ENCODE measurements around the gene VWF.

The VWF gene

DNA sequence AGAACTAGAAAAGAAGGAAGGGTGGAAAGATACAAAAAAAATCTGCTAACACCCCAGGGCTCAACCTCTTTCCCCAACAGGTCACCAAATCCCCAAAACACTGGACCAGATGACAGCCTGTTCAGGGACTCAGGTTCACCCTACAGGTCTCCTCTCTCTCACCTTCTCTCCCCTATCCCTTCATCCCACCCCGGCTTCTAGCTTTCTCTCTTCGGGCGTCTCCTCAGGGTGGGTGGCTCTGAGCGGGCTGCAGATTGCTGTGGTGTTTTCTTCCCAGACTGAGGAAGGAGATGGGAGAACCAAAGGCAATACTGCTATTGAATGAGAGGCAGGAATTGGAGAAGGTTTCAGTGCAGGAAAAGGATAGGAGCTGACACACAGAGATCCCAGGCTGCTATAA is 218.7 kb downstream of the VWF start:
- no peak for DNase-seq

DNA sequence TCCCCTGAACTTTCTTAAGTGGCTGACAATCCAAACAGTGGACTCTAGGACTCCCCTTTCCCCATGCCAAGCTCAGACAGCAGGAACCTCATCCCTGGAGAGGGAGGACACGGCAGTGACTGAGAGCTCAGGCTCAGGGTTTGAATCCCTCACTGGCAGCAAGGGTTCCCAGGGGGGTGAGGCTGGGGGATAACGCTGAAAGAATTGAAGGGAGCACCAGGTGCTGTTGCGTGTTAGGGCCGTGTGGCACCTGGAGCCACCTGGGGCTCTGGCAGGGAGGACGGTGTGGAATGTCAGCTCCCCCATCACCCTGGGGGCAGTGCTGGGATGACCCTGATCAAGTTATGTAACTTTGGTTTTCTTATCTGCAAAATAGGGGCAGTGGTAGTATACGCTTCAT is 219.5 kb downstream of the VWF start:
- DNase-seq: no peak

DNA sequence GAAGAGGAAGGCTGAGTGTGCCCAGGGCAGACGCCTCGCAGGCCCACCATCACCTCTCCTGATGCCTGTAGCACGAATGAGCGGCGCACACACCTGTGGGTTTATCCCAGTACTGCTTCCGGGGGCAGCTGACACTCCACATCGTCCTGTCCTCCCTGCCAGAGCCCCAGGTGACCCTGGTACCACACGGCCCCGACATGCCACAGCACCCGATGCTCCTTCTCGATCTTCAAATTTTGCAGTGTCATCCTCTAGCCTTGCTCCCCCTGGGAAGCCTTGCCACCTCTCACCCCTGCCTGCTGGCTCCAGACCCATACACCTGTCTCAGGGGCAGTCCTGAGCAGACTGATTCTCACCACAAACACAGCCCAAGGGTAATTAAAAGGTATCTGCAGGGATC is 220.0 kb downstream of the VWF start:
- no peak for DNase-seq

DNA sequence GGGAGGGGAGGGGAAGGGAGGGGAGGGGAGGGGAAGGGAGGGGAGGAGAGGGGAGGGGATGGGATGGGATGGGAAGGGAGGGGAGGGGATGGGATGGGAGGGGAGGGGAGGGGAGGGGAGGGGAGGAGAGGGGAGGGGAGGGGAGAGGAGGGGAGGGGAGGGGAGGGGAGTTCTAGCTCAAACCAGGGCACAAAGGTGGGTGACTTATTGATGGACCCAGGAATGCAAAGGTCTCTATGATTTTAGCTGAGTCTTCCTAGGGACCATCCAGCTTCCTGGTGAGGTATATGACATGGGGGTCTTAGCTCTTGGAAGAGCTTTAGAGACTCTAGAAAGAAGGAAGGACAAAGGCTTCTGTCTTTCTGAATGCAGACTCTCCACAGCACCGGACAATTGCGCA is 221.7 kb downstream of the VWF start:
- DNase-seq: no peak

DNA sequence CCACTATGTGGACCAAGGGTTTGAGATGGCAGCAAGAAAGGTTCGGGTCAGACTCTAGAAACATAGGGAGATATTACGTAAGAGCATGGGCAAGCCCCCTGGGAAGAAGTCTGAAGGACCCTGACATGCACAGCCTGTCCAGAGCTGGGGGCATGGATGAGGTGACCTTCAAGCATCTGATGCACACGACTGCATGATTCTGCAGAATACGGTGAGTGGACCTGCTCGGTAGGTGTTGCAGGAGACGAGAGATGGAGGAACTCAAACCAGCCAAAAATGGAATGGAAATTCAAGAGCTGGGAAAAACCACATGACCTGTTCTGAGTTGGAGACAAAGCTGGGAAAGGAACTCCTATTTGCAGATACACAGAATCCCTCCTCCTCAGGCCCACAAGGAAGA is 223.1 kb downstream of the VWF start:
- no peak for DNase-seq

DNA sequence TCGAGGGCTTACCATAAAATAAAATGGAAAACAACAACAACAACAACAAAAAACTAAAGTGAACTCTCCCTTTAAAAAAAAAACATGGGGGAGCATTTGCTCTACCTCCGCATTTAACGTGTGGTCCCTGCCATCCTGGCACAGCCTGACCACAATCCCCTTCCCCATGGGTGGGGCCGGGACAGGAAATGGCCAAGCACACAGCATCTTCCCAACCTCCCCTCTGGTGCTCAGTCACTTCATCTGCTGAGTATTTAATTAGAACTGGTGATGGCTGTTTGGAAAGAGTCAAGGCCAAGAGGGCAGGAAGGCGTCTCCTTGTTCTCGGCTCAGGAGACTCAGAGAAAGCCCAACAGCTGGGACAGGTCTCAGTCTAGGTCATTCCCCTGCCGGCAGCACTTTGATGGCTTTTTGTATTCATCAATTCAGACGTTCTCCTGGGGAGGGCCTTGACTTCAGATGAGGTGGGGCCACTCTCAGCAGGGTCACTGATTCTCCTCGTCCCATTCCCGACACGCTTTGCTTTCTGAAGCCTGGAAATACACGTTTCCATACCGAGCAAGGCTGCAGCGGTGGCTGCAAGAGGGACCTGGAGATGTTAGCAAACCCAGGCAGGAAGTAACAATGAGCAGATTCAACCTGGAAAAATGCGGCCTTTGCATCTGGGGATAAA is 223.8 kb downstream of the VWF start:
- DNase-seq: no peak

DNA sequence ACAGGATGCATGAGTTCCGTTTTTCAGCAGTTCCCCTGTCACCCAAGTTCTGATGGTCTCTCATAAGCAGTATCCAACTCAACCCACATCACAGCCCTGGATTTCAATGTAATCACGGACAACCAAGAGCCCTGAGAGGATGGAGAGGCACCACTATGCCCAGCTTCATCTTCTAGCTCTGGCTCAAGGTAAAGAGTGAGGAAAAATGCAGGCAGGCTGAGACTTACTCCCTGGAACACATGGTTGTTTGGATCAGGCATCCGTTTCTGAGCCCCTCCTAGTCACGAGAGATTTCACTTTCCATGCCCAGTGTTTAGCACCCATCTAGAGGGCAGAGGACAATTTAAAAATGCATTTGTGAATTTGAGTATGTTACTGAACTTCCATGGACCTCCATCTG is 224.4 kb downstream of the VWF start:
- no peak for DNase-seq

DNA sequence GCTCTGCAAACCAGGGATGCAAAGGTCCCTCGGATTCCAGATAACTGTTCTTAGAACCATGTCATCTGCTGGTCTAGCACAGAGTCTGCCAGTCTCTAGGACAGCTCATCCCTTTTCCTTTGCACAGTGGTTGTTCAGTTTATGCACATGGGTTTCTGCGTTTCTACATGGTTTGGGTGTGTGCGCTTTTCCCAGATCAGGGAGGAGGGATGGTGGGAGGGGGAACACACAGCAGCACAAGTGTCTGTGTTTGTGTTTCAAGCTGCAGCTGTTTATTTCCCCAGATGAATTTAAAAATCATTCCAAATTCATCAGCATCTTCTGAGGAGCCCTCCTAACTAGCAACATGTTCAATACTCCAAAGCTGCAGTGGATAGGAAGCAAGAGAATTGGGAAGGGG is 224.8 kb downstream of the VWF start:
- DNase-seq: no peak

DNA sequence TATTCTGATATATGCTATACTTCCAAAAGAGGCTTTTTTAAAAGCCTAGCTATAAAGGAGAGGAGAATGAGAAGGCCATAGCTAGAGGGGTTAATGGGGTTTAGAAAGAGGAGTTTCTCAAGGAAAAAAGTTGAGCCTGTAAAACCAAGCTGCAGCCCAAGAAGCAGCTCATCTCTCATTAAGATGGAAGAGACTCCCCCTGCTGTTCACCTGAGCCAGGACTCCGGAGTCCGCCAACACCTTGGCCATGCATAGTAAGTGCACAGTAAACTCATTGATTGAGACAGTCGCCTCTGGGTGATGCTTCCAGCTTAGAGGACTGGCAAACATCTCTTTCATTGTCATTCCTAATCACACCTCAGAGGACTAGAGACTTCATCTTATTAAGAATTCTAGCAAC is 225.6 kb downstream of the VWF start:
- DNase-seq: no peak
